Neuron (in vitro differentiated cells): ENCODE data around the gene ITGA1.

ENCODE experiments used
- H2AFZ ChIP-seq: one replicate; pipeline ENCODE4 v1.6.1; 2013; ENCODE audit warnings: low read depth, mild to moderate bottlenecking, inconsistent platforms, low read length, moderate library complexity
- H3K27me3 ChIP-seq: one replicate; pipeline ENCODE4 v1.6.1; 2013; ENCODE audit warnings: low read length; ENCODE audit not compliant: insufficient read depth
- H3K36me3 ChIP-seq: one replicate; pipeline ENCODE4 v1.6.1; 2013; ENCODE audit warnings: low read length; ENCODE audit not compliant: insufficient read depth
- H3K4me1 ChIP-seq: one replicate; pipeline ENCODE4 v1.6.1; 2013; ENCODE audit warnings: low read length; ENCODE audit not compliant: insufficient read depth
- H3K4me3 ChIP-seq: 2 replicates; pipeline ENCODE4 v1.5.1; 2013; ENCODE audit warnings: mild to moderate bottlenecking, low read length, moderate library complexity
- H3K9me3 ChIP-seq: one replicate; pipeline ENCODE4 v1.6.1; 2013; ENCODE audit warnings: low read length

The ITGA1 gene

GRCh38 chr5:52870448-52870847, 82.7 kb downstream of the ITGA1 start:
- Histone ChIP-seq H3K36me3 (no peaks in the 10 kb centered on the region), H3K4me3 (no peak overlapping the region), H3K27me3 (peaks cover 4% of the 10 kb centered on the region), H2AFZ (no peak overlapping the region), H3K4me1 (peaks cover 19% of the 10 kb centered on the region), H3K9me3 (peaks cover 2% of the 10 kb centered on the region)

DNA sequence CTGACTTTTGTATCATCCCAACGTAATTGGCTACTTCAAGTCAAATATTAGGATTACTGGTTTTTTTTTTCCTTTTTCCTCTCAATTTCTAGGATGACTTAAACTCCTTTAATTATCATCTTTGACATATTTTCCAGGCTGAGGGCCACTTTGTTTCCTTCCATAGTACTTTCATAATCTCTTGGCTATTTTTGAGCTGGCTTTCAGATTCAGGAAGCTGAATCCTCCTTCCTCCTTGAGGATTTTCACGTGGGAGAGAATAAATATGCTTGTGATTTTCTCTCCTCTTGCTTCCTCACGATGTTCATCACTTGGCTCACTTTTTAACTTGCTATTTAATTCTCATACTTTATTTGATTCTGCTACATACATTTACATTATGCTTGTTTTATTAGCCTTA, 88.1 kb downstream of the ITGA1 start:
- H3K36me3 ChIP-seq, result no peaks in the 10 kb centered on the region

DNA sequence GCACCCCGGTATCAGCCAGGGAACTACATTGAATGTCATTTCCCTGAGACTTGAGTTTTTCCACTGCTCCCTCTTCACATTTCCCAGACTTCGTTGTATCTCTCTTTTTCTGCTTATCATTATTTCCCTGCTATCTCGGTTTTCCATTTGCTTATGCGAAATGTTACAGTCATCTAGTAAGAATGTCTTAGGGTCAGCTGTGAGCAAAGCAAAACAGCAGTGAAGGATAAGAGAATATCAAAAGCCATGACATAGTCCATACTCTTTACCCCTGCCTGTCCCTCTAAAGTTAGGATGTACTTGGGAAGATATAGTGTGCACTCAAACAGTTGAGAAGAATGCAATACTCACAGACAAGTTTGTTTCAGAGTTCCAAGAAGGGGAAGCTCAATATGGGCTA, 88.7 kb downstream of the ITGA1 start:
- peaks cover 2% of the 10 kb centered on the region for H3K9me3 ChIP-seq
- H3K4me3 ChIP-seq, result no peak overlapping the region
- H3K4me1 ChIP-seq, result no peaks in the 10 kb centered on the region
- H3K36me3 ChIP-seq, result no peaks in the 10 kb centered on the region
- H2AFZ ChIP-seq, result no peak overlapping the region
- peaks cover 4% of the 10 kb centered on the region for H3K27me3 ChIP-seq

More for the DNA sequence above, 88.1 kb downstream of the ITGA1 start:
- Histone ChIP-seq H3K9me3 (peaks cover 2% of the 10 kb centered on the region), H3K27me3 (peaks cover 4% of the 10 kb centered on the region), H2AFZ (no peak overlapping the region), H3K4me3 (no peak overlapping the region), H3K4me1 (peaks cover 2% of the 10 kb centered on the region)

DNA sequence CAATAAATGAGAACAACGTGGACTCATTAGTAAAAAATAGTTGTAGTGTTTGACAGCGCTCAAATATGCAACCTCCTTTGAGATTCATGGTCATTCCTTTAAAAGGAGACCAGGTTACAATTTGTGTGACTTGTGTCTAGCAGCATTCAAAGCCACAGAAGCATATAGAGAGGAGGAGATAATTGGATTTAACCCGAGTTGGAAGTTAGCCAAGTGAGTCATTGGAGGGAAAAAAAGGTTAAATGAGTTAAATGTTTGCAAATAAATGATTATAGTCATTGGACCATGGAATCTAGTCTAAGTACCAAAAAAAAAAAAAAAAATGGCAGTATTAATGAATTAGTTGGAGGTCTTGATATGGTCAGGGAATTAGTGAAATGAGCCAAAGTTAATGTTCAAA, 90.9 kb downstream of the ITGA1 start:
- Histone ChIP-seq H3K4me1 (no peaks in the 10 kb centered on the region), H3K9me3 (peaks cover 2% of the 10 kb centered on the region), H3K27me3 (peaks cover 4% of the 10 kb centered on the region), H3K4me3 (no peak overlapping the region), H3K36me3 (no peaks in the 10 kb centered on the region), H2AFZ (no peak overlapping the region)

DNA sequence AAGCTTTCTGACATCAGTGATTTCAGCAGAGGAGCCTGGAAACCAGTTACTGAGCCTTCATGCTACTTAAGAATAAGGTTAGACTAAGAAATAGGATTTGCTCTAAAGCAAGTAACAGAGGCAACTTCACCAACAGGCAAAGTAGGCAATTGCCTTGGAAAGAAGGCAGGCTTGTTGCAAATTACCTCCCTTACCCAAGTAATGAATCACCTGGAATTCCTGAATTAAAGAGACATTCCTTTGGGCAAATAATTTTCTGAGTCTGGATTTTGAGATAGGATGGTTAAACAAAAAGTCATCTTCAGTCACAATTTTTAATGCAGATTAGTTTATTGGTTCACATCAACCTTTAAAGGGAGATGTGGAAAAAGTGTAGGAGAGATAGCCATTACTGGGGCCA, 92.8 kb downstream of the ITGA1 start:
- H3K27me3 ChIP-seq, result no peaks in the 10 kb centered on the region
- no peak overlapping the region for H3K4me3 ChIP-seq
- H3K36me3 ChIP-seq, result no peaks in the 10 kb centered on the region
- no peaks in the 10 kb centered on the region for H3K9me3 ChIP-seq
- no peak overlapping the region for H2AFZ ChIP-seq
- no peaks in the 10 kb centered on the region for H3K4me1 ChIP-seq

DNA sequence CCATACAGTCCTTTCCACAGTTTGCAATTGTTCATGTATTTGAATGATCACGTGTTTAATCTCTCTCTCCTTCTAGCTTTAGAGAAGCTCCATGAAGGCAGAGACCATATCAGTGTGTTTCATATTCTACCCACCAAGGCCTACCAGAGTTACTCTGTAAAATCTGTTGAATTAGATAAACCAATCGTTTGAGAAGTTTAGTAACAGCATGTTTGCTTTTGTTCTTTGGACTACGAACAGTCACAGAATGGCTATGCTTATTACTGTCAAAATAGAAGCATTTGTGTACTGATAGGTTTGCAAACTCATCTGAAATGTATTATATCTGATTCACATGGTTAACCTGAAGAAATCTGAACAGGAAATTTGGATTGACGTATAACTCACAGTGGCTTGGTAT, 93.8 kb downstream of the ITGA1 start:
- H3K9me3 ChIP-seq, result no peaks in the 10 kb centered on the region
- no peak overlapping the region for H2AFZ ChIP-seq
- no peak overlapping the region for H3K4me3 ChIP-seq
- no peaks in the 10 kb centered on the region for H3K4me1 ChIP-seq
- H3K27me3 ChIP-seq, result no peaks in the 10 kb centered on the region
- no peaks in the 10 kb centered on the region for H3K36me3 ChIP-seq

DNA sequence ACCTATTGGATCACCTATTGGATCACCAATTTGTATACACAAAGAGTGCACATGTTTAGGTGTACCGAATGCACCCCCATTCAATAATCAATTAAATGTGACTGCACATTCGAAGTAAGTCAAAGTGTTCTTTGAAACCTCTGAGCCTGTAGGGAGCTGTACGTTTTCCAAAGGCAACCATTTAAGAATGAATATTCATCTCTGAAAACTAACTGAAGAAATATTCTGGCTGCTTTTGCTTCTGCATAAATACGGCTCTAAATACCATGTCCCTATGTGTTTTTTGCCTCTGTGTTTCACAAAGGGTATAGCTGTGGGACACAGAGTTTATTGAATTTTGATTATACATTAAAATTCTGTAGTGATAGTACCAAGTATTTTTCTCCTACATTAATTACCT, 95.4 kb downstream of the ITGA1 start:
- Histone ChIP-seq H3K4me3 (no peak overlapping the region), H3K4me1 (no peaks in the 10 kb centered on the region), H3K36me3 (no peaks in the 10 kb centered on the region), H3K27me3 (no peaks in the 10 kb centered on the region), H2AFZ (no peak overlapping the region), H3K9me3 (no peaks in the 10 kb centered on the region)

- Histone ChIP-seq H3K4me1 (no peaks in the 10 kb centered on the region), H3K9me3 (no peaks in the 10 kb centered on the region), H3K36me3 (no peaks in the 10 kb centered on the region), H3K4me3 (no peak overlapping the region), H3K27me3 (no peaks in the 10 kb centered on the region), H2AFZ (no peak overlapping the region)
These were observed 96.7 kb downstream of the ITGA1 start for GRCh38 chr5:52884453-52884852.

- Histone ChIP-seq H3K4me1 (no peaks in the 10 kb centered on the region), H3K9me3 (no peaks in the 10 kb centered on the region), H3K27me3 (no peaks in the 10 kb centered on the region), H2AFZ (no peak overlapping the region), H3K4me3 (no peak overlapping the region), H3K36me3 (no peaks in the 10 kb centered on the region)
These were observed 97.9 kb downstream of the ITGA1 start for GRCh38 chr5:52885614-52886013.

DNA sequence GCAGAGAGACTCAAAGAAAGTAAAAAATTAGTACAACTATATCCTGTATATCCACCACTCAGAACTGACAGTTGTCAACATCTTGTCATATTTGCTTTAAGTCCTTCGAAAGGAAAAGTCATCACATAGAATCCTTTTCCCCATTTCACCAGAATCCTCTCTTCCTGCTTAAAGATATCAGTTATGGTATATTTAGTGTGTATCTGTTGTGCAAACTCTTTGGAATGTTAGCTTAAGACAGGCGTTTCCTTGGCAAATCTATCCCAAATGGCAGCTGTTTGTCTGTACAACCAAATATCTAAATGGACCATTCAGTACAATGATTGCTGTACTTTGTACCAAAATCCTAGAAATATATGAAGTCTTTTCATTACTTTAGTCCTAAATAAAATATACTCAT, 98.5 kb downstream of the ITGA1 start:
- Histone ChIP-seq H2AFZ (no peak overlapping the region), H3K4me3 (no peak overlapping the region), H3K4me1 (no peaks in the 10 kb centered on the region), H3K9me3 (no peaks in the 10 kb centered on the region), H3K36me3 (no peaks in the 10 kb centered on the region), H3K27me3 (no peaks in the 10 kb centered on the region)

GRCh38 chr5:52887066-52887465, 99.3 kb downstream of the ITGA1 start:
- Histone ChIP-seq H3K36me3 (no peaks in the 10 kb centered on the region), H2AFZ (no peak overlapping the region), H3K4me1 (no peaks in the 10 kb centered on the region), H3K27me3 (no peaks in the 10 kb centered on the region), H3K4me3 (no peak overlapping the region), H3K9me3 (no peaks in the 10 kb centered on the region)

DNA sequence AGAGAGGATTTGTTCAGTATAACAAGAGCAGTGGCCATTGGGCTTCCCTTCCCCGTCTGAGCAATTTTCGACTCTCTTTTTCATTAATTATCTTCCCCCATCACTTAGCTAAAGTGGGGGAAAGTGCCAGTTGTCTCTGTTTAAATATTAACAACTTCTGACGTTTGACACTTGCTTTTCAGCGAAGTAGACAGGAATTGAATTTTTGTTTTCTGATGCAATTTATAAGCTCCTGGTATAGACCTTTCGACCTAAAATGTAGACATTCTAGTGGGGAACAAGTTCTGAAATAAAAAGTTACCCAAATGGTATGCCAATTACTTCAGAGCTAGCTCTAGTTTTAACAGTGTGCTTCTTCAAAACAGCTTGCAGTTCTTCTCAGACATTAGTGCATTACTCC, 100.6 kb downstream of the ITGA1 start:
- Histone ChIP-seq H3K36me3 (no peaks in the 10 kb centered on the region), H3K27me3 (no peaks in the 10 kb centered on the region), H3K4me1 (no peaks in the 10 kb centered on the region), H3K9me3 (no peaks in the 10 kb centered on the region), H3K4me3 (no peak overlapping the region), H2AFZ (no peak overlapping the region)

DNA sequence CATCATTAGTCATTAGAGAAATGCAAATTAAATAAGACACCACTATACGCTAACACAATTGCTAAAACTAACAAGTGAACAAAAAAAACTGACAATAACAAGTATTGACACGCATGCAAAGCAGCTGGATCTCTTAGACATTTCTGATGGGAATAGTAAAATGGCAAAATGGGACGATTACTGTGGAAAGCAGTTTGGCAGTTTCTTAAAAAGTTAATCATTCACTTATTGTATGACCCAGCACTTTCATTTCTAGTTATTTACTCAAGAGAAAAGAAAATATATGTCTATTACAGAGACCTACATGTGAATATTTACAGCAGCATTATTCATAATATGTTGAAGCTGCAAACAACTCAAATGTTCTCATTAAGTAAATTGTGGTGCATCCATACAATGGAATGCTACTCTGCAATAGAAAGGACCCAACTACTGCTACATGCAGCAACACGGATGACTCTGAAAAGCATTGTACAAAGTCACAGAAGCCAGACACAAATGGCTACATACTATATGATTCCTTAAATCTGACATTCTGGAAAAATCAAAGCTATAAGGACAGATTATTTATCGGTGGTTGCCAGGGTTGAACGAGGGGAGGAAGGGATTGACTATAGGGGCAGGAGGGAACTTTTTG, 104.6 kb downstream of the ITGA1 start:
- Histone ChIP-seq H3K9me3 (no peaks in the 10 kb centered on the region), H3K36me3 (no peaks in the 10 kb centered on the region), H2AFZ (no peak overlapping the region), H3K4me1 (no peaks in the 10 kb centered on the region), H3K27me3 (no peaks in the 10 kb centered on the region), H3K4me3 (no peak overlapping the region)

- H3K4me3 ChIP-seq, result no peak overlapping the region
- no peaks in the 10 kb centered on the region for H3K27me3 ChIP-seq
- H3K36me3 ChIP-seq, result no peaks in the 10 kb centered on the region
These were observed 105.4 kb downstream of the ITGA1 start for GRCh38 chr5:52893105-52893504.

More at GRCh38 chr5:52893105-52893504, 105.4 kb downstream of the ITGA1 start:
- no peaks in the 10 kb centered on the region for H3K9me3 ChIP-seq
- H2AFZ ChIP-seq, result no peak overlapping the region
- H3K4me1 ChIP-seq, result no peaks in the 10 kb centered on the region
